Measurements from ENCODE around the gene CCDC158.

CCDC158 gene

DNA sequence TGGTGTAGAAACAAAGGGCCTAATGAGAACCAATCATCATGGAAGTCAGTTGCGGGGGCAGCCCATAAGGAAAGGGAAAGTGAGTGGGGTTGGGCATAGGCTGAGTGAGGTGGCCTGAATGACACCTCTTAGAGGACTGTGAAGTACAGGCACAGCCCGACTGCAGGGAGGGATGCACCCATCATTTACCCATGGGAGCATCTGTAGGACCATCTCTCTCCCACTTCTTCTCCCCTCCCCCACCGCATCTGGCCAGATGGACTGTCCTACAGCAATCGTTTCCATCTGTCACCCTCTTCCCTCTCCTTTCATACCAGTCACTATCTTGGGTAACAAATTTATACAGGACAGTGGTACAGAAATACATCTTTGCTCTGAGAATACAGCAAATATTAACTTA lies 110.3 kb downstream of the CCDC158 start:
- no peak for TF ChIP-seq EGR1 (IDR thresholded peaks at IDR 0.05)
- TF ChIP-seq CEBPB (IDR thresholded peaks at IDR 0.05): no peak
- TF ChIP-seq, protein P1, sequence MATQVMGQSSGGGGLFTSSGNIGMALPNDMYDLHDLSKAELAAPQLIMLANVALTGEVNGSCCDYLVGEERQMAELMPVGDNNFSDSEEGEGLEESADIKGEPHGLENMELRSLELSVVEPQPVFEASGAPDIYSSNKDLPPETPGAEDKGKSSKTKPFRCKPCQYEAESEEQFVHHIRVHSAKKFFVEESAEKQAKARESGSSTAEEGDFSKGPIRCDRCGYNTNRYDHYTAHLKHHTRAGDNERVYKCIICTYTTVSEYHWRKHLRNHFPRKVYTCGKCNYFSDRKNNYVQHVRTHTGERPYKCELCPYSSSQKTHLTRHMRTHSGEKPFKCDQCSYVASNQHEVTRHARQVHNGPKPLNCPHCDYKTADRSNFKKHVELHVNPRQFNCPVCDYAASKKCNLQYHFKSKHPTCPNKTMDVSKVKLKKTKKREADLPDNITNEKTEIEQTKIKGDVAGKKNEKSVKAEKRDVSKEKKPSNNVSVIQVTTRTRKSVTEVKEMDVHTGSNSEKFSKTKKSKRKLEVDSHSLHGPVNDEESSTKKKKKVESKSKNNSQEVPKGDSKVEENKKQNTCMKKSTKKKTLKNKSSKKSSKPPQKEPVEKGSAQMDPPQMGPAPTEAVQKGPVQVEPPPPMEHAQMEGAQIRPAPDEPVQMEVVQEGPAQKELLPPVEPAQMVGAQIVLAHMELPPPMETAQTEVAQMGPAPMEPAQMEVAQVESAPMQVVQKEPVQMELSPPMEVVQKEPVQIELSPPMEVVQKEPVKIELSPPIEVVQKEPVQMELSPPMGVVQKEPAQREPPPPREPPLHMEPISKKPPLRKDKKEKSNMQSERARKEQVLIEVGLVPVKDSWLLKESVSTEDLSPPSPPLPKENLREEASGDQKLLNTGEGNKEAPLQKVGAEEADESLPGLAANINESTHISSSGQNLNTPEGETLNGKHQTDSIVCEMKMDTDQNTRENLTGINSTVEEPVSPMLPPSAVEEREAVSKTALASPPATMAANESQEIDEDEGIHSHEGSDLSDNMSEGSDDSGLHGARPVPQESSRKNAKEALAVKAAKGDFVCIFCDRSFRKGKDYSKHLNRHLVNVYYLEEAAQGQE (IDR thresholded peaks at IDR 0.05; ENCODE audit: low read depth): no peak
- TF ChIP-seq NFIC (IDR thresholded peaks at IDR 0.05): no peak
- no peak for TF ChIP-seq FOXM1 (IDR thresholded peaks at IDR 0.05; ENCODE audit: borderline replicate concordance, low read depth)
- no peak for TF ChIP-seq RAD21 (IDR thresholded peaks at IDR 0.05; ENCODE audit: low read depth)
- TF ChIP-seq TAF1 (IDR thresholded peaks at IDR 0.05; ENCODE audit: low read depth): no peak

DNA sequence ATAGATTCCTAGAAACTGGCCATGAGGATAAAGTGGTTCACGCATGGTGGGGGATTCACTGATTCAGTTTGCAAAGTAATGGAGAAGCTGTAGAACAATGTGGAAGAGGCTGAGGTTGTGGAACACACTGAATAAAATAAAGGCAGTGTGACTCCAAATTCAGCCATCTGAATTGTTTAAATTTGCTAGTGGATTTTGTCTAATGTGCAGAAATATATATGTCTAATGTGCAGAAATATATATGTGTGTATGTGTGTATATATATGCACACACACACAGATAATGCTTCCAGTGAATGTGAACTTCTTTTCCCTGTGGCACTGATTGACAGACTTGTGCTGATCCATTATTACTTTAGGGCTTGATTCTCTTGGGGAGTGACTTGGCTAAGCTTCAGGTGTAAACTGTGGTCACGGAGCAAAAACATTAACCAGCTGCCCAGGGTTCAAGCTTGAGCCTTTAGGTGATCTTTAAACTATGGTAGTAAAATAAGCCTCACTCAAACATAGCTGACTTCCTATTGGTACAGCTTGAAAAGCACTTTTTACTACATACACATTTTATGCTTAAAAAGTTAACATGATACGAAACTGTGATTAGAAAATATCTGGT lies 110.9 kb downstream of the CCDC158 start:
- TF ChIP-seq EGR1 (IDR thresholded peaks at IDR 0.05): no peak
- TF ChIP-seq CEBPB (IDR thresholded peaks at IDR 0.05): no peak
- TF ChIP-seq, protein P2, sequence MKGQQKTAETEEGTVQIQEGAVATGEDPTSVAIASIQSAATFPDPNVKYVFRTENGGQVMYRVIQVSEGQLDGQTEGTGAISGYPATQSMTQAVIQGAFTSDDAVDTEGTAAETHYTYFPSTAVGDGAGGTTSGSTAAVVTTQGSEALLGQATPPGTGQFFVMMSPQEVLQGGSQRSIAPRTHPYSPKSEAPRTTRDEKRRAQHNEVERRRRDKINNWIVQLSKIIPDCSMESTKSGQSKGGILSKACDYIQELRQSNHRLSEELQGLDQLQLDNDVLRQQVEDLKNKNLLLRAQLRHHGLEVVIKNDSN (IDR thresholded peaks at IDR 0.05): no peak
- no peak for TF ChIP-seq YY1 (IDR thresholded peaks at IDR 0.05; ENCODE audit: low read depth)
- TF ChIP-seq, protein P1 (IDR thresholded peaks at IDR 0.05; ENCODE audit: low read depth): no peak
- no peak for TF ChIP-seq EP300 (IDR thresholded peaks at IDR 0.05; ENCODE audit: borderline replicate concordance)
- no peak for TF ChIP-seq RAD21 (IDR thresholded peaks at IDR 0.05; ENCODE audit: low read depth)
- TF ChIP-seq TCF12 (IDR thresholded peaks at IDR 0.05; ENCODE audit: low read depth): no peak
- TF ChIP-seq FOXM1 (IDR thresholded peaks at IDR 0.05; ENCODE audit: borderline replicate concordance, low read depth): no peak
- no peak for TF ChIP-seq TAF1 (IDR thresholded peaks at IDR 0.05; ENCODE audit: low read depth)
- TF ChIP-seq NFIC (IDR thresholded peaks at IDR 0.05): no peak
- TF ChIP-seq ZBTB7A (IDR thresholded peaks at IDR 0.05; ENCODE audit: low read depth): no peak
- no peak for TF ChIP-seq CREB1 (IDR thresholded peaks at IDR 0.05; ENCODE audit: low read depth)
- no peak for TF ChIP-seq MAX (IDR thresholded peaks at IDR 0.05)
- TF ChIP-seq TEAD4 (IDR thresholded peaks at IDR 0.05): no peak

- TF ChIP-seq NFIC (IDR thresholded peaks at IDR 0.05) (peak; percentile 47), EP300 (IDR thresholded peaks at IDR 0.05; ENCODE audit: borderline replicate concordance) (no peak), CEBPB (IDR thresholded peaks at IDR 0.05) (no peak)
Observed at GRCh38 chr4:76308548-76308947, 112.4 kb downstream of the CCDC158 start.

GRCh38 chr4:76307660-76308014 lies 113.3 kb downstream of the CCDC158 start:
- TF ChIP-seq RAD21 (IDR thresholded peaks at IDR 0.05; ENCODE audit: low read depth) (no peak), TEAD4 (IDR thresholded peaks at IDR 0.05) (no peak)
- TF ChIP-seq, protein P2 (IDR thresholded peaks at IDR 0.05): no peak

DNA sequence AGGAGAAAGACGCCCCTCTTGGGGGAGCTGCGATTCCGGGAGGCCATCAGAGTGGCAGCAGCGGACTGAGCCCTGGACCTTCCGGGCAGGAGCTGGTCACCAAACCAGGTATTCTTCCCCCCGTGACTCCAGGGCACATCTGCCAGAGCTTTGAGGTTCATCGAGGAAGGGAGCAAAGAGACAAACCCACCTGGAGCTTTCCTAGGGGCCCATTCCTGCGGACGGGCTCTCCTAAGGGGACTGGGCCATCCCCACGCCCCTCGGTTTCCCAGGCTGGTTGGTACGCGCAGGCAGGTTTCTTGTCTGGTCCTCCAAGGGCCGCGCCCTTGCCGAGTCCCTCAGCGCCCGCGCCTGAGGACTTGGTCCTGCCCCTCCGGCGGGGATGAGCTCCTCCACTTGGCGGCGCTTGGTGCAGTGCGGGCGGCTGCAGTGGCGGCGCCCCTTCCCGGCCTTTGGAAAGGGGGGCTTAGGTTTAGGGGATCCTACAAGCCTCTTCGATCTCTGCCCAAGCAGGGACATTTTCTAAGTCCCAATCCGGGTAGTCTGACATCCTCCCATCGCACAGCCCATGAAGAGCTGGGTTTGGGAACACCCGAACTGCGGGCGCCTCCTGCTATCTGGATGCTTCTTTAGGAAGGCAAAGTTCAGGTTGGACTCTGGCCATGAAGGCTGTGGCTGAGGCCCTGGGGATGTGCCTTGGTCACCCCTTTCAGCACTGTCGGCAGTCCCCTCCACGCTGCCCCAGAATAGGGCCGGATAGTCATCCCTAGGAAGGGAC lies 113.9 kb downstream of the CCDC158 start:
- TF ChIP-seq RAD21 (IDR thresholded peaks at IDR 0.05; ENCODE audit: low read depth) (peak; percentile 35), TAF1 (IDR thresholded peaks at IDR 0.05; ENCODE audit: low read depth) (no peak), MAX (IDR thresholded peaks at IDR 0.05) (no peak), TCF12 (IDR thresholded peaks at IDR 0.05; ENCODE audit: low read depth) (no peak)

GRCh38 chr4:76305971-76306881 lies 114.7 kb downstream of the CCDC158 start, which contains the start of gene STBD1:
STBD1 (plus strand) TSS chr4:76306733; CDS start chr4:76306770, 37 bp downstream.
- no peak for TF ChIP-seq CREB1 (IDR thresholded peaks at IDR 0.05; ENCODE audit: low read depth)
- TF ChIP-seq EP300 (IDR thresholded peaks at IDR 0.05; ENCODE audit: borderline replicate concordance): no peak
- peak; percentile 88 for TF ChIP-seq MAX (IDR thresholded peaks at IDR 0.05)
- TF ChIP-seq TCF12 (IDR thresholded peaks at IDR 0.05; ENCODE audit: low read depth): peak; percentile 33; the same call in 1 of the 2 replicates
- no peak for TF ChIP-seq EGR1 (IDR thresholded peaks at IDR 0.05)
- no peak for TF ChIP-seq CEBPB (IDR thresholded peaks at IDR 0.05)
- peak; percentile 87 for TF ChIP-seq ZBTB7A (IDR thresholded peaks at IDR 0.05; ENCODE audit: low read depth)
- no peak; the same call in none of the 2 replicates for TF ChIP-seq YY1 (IDR thresholded peaks at IDR 0.05; ENCODE audit: low read depth)
- TF ChIP-seq TAF1 (IDR thresholded peaks at IDR 0.05; ENCODE audit: low read depth): peak; percentile 54
